ENCODE measurements around the gene PROM1.

Gene PROM1

DNA sequence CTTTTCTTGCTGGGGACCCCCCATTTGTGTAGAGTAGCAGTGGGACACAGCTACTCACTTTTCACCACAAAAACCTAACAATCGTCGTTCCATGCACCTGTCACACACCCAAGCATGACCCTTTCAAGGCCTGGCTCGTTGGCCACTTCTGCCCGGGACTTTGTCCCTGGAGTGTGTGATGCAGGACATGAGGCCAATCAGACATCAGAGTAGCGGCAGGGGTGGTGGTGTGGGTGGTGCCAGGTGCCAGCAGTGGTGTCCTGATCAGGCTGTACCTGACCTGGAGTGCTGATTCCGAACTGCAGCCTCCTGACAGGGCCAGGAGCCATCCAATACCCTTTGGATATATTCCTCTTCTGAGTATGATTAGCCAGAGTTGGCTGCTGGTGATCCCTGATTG, 23.1 kb upstream of the PROM1 start:
- no peaks in the 10 kb centered on the region for H3K36me3 ChIP-seq (replicated peaks)
- no peaks in the 10 kb centered on the region for H3K27me3 ChIP-seq (replicated peaks)
- DNase-seq, result no peak
- H3K4me3 ChIP-seq (ENCODE audit: low read depth, low read length), result no peak overlapping the region
- H3K27ac ChIP-seq, result no peak overlapping the region
- TF ChIP-seq, protein P1, sequence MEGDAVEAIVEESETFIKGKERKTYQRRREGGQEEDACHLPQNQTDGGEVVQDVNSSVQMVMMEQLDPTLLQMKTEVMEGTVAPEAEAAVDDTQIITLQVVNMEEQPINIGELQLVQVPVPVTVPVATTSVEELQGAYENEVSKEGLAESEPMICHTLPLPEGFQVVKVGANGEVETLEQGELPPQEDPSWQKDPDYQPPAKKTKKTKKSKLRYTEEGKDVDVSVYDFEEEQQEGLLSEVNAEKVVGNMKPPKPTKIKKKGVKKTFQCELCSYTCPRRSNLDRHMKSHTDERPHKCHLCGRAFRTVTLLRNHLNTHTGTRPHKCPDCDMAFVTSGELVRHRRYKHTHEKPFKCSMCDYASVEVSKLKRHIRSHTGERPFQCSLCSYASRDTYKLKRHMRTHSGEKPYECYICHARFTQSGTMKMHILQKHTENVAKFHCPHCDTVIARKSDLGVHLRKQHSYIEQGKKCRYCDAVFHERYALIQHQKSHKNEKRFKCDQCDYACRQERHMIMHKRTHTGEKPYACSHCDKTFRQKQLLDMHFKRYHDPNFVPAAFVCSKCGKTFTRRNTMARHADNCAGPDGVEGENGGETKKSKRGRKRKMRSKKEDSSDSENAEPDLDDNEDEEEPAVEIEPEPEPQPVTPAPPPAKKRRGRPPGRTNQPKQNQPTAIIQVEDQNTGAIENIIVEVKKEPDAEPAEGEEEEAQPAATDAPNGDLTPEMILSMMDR (IDR thresholded peaks at IDR 0.05; ENCODE audit: low read depth, low read length, missing control alignments), result no peak
- in situ Hi-C loops (cut with HindIII; ENCODE audit: low pct_ligation_motif_present, low sequenced_read_pairs), result no loop called here

DNA sequence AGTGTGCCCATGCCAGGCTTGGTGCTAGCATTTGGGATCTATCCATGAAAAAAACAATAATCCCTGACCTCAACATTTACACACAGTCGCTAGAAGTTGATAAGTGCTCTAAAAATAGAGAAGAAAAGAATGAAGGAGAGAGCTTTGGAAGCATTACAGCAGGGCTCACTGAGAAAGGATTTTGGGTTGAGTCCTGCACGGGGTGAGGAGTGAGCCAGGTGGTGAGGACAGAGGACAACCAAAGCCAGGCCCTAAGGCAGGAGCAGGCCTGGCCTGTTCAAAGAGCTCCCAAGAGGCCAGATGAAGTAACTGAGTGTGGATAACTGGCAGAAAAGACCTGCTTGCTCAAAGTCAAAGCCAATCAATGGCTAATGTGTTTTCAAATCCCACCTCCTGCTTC, 20.7 kb upstream of the PROM1 start:
- Histone ChIP-seq H3K4me3 (ENCODE audit: low read depth, low read length) (no peak overlapping the region), H3K36me3 (replicated peaks) (no peaks in the 10 kb centered on the region), H3K27me3 (replicated peaks) (no peaks in the 10 kb centered on the region), H3K27ac (no peak overlapping the region)
- TF ChIP-seq, protein P1 (IDR thresholded peaks at IDR 0.05; ENCODE audit: low read depth, low read length, missing control alignments), result no peak
- no peak for DNase-seq
- in situ Hi-C loops (cut with HindIII; ENCODE audit: low pct_ligation_motif_present, low sequenced_read_pairs), result no loop called here

DNA sequence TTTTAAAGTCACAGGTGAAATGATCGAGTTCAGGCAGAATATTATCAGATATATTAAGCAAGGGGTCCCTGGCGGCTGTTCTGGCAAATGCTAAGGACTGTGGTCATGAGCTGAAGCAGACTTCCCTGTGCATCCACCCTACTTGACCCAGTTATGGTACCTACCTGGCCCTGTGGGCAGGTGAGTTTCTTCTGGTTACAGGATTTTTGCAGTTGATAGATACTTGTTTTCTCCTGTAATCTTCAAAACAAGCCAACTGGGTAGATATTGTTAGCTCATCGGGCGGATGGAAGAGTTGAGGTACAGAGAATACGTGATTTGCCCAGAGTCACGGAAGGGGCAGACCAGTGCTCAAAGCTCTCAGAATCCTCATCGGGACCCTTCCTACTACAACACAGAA, 18.5 kb upstream of the PROM1 start:
- Histone ChIP-seq H3K27ac (no peak overlapping the region), H3K27me3 (replicated peaks) (peaks cover 4% of the 10 kb centered on the region), H3K36me3 (replicated peaks) (no peaks in the 10 kb centered on the region), H3K4me3 (ENCODE audit: low read depth, low read length) (no peak overlapping the region)
- in situ Hi-C loops (cut with HindIII; ENCODE audit: low pct_ligation_motif_present, low sequenced_read_pairs), result no loop called here
- no peak for DNase-seq
- TF ChIP-seq, protein P1 (IDR thresholded peaks at IDR 0.05; ENCODE audit: low read depth, low read length, missing control alignments), result no peak

DNA sequence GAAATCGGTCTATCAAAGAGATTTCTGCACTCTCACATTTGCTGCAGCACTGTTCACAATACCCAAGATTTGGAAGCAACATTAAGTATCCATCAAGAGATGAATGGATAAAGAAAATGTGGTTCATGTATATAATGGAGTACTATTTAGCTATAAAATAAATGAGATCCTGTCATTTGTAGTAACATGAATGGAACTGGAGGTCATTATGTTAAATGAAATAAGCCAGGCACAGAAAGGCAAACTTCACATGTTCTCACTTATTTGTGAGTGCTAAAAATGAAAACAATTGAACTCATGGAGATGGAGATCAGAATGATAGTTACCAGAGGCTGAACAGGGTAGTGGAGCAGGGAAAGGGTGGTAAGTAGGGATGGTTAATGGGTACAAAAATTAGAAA, 17.0 kb upstream of the PROM1 start:
- H3K27me3 ChIP-seq (replicated peaks), result peaks cover 4% of the 10 kb centered on the region
- no peak for DNase-seq
- no peaks in the 10 kb centered on the region for H3K36me3 ChIP-seq (replicated peaks)
- H3K27ac ChIP-seq, result no peak overlapping the region
- in situ Hi-C loops (cut with HindIII; ENCODE audit: low pct_ligation_motif_present, low sequenced_read_pairs), result no loop called here
- H3K4me3 ChIP-seq (ENCODE audit: low read depth, low read length), result no peak overlapping the region
- TF ChIP-seq, protein P1 (IDR thresholded peaks at IDR 0.05; ENCODE audit: low read depth, low read length, missing control alignments), result no peak

DNA sequence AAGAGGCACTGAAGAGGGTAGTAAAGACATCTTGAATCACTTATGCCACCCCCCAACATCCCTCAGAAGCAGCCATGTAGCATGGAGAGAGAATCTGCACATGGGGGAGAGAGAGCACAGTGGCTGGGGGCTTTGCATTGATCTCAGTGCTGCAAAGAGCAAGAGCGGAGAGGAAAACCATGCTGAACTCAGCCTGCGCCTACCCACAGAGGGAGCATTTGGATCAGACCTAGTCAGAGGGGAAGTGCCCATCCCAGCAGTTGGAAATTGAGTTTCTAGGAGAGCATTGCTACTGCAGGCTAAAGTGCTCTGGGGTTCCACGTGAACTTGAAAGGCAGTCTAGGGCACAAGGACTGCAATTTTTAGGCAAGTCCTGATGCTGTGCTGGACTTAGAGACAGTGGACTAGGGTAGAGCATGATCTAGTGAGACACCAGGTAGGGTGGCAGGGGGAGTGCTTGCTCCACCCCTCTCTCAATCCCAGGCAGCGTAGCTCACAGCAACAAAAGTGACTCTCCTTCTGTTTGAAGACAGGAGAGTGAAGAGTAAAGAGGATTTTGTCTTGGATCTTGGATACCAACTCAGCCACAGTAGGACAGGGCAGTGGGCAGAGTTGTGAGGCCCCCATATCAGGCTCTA, 9.0 kb upstream of the PROM1 start:
- Histone ChIP-seq H3K27me3 (replicated peaks) (peaks cover under 1% of the 10 kb centered on the region), H3K27ac (no peak overlapping the region), H3K4me3 (ENCODE audit: low read depth, low read length) (no peak overlapping the region), H3K36me3 (replicated peaks) (no peaks in the 10 kb centered on the region)
- in situ Hi-C loops (cut with HindIII; ENCODE audit: low pct_ligation_motif_present, low sequenced_read_pairs), result no loop called here
- DNase-seq, result no peak
- TF ChIP-seq, protein P1 (IDR thresholded peaks at IDR 0.05; ENCODE audit: low read depth, low read length, missing control alignments), result no peak

DNA sequence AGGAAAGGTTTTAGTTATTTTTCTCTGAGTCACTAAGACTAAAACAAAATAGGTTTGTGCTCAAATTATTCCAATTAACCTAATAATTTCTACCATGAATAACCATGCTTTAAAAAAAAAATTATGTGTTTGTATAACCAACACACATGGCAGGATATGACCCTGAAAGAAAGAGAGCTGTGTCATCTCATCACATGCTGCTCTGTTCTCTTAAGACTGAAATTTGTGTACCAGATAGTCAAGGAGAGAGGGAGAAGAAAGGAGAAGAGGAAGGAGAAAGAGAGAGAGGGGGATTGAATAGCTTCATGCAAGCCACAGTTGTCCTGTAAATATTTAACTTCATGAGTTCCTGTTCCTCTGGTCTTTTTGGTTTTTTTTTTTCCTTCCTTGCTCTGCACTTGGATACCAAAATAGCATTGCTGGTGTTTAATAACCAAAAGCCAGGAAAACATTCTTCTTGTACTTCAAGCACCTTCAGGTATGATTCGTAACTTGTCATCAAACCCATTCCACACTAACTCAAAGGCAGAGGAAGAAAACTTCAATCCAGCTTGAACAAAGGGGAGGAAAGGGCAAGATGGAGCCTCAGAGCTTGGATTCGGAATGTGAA, 6.4 kb upstream of the PROM1 start:
- TF ChIP-seq, protein P1 (IDR thresholded peaks at IDR 0.05; ENCODE audit: low read depth, low read length, missing control alignments), result no peak
- H3K36me3 ChIP-seq (replicated peaks), result no peaks in the 10 kb centered on the region
- no peak overlapping the region for H3K4me3 ChIP-seq (ENCODE audit: low read depth, low read length)
- DNase-seq, result no peak
- no peak overlapping the region for H3K27ac ChIP-seq
- in situ Hi-C loops (cut with HindIII; ENCODE audit: low pct_ligation_motif_present, low sequenced_read_pairs), result no loop called here
- peaks cover 11% of the 10 kb centered on the region for H3K27me3 ChIP-seq (replicated peaks)

All from brain microvascular endothelial cell (primary cell).